ENCODE results near the gene BTBD1. TPM values are rescaled to one million over a fixed set of nuclear protein-coding genes. Genes with fewer than 3 reads are reported as not detected.

The BTBD1 gene
- polyA plus RNA-seq, 1 of the 3 experiments (the other 2 are of a cell fraction), result 34.4 TPM

- H3K9ac ChIP-seq, result no peak overlapping the region
- no peaks in the 10 kb centered on the region for H3K79me2 ChIP-seq (ENCODE audit: insufficient read depth)
- no peak overlapping the region for H2AFZ ChIP-seq (ENCODE audit: low read depth)
- no peak overlapping the region for H3K27ac ChIP-seq (ENCODE audit: low read depth in 2 of 2, low read length in 1 of 2)
- no peak overlapping the region for H3K4me2 ChIP-seq
- no peak for DNase-seq
- H3K4me1 ChIP-seq (ENCODE audit: control insufficient read depth in 1 of 2, insufficient read depth in 2 of 2, low read depth in 1 of 2, low read length in 1 of 2), result peaks cover 0 to 8% of the 10 kb centered on the region in 2 experiments; a peak in 1 of 4 replicates
- CTCF ChIA-PET, result interaction anchor here (0.5 to 3.9 kb wide), 15 partner anchors 11 to 459 kb away, joined by 3 to 64 read pairs (median 4); partner anchors contain the start of genes C15orf40, RAMAC, RPS17 and WHAMM
- TF ChIP-seq PBX3 (IDR thresholded peaks at IDR 0.05) (no peak), ZBTB33 (IDR thresholded peaks at IDR 0.05; ENCODE audit: borderline replicate concordance, low read depth) (no peak), GATA2 (CRISPR knock-in tag; IDR thresholded peaks at IDR 0.05) (no peak), EZH2phosphoT487 (IDR thresholded peaks at IDR 0.05; ENCODE audit: borderline replicate concordance, low read depth) (no peak), ELF1 (IDR thresholded peaks at IDR 0.05) (no peak), MAX (IDR thresholded peaks at IDR 0.05; ENCODE audit: low read depth) (no peak), CTCF (IDR thresholded peaks at IDR 0.05) (no peak), REST (IDR thresholded peaks at IDR 0.05; ENCODE audit: low read depth, low read length) (no peak), EP300 (IDR thresholded peaks at IDR 0.05; ENCODE audit: borderline replicate concordance in 1 of 2, low read depth in 1 of 2, low read length in 1 of 2) (no peak), FOXJ3 (CRISPR knock-in tag; IDR thresholded peaks at IDR 0.05) (no peak), MXI1 (IDR thresholded peaks at IDR 0.05; ENCODE audit: low read depth, low read length) (no peak), TAF1 (IDR thresholded peaks at IDR 0.05; ENCODE audit: borderline replicate concordance, low read depth, low read length) (no peak), GABPA (IDR thresholded peaks at IDR 0.05; ENCODE audit: low read depth) (no peak), RCOR1 (IDR thresholded peaks at IDR 0.05; ENCODE audit: low read length) (no peak), JUND (IDR thresholded peaks at IDR 0.05) (no peak), USF2 (IDR thresholded peaks at IDR 0.05; ENCODE audit: borderline replicate concordance, low read depth, low read length) (no peak), TCF12 (IDR thresholded peaks at IDR 0.05) (no peak), POLR2AphosphoS5 (IDR thresholded peaks at IDR 0.05; ENCODE audit: low read depth, low read length) (no peak)
- 89% methylated on average over 6 of the region's 6 CpGs for WGBS (ENCODE audit: low lambda C conversion rate)
- no peak overlapping the region for H3K4me3 ChIP-seq (ENCODE audit: low read depth in 2 of 2, low read length in 1 of 2)
- H3K27me3 ChIP-seq (ENCODE audit: insufficient read depth), result no peaks in the 10 kb centered on the region
- peaks cover 2% of the 10 kb centered on the region for H3F3A ChIP-seq (replicated peaks; ENCODE audit: insufficient read depth)
- H3K9me3 ChIP-seq, result no peaks in the 10 kb centered on the region
- H3K9me2 ChIP-seq, result no peaks in the 10 kb centered on the region
- no peaks in the 10 kb centered on the region for H4K20me1 ChIP-seq (ENCODE audit: insufficient read depth)
- POLR2A ChIA-PET, result interaction anchor here (0.6 kb wide), 1 partner anchor 431 kb away, joined by 3 read pairs; no protein-coding TSS in a partner anchor
- H3K36me3 ChIP-seq (replicated peaks in 1 of 2; ENCODE audit: control insufficient read depth in 1 of 2, insufficient read depth in 2 of 2, low read length in 1 of 2), result peaks cover 0 to 3% of the 10 kb centered on the region in 2 experiments
Measured at GRCh38 chr15:82999426-82999825, 67.6 kb downstream of the BTBD1 start.
